Activated CD4-positive, alpha-beta T cell treated with anti-CD3 and anti-CD28 coated beads, Interleukin-2, Interleukin-6, amounts not matched to agents 100 ng/mL and 50 ng/mL, durations not matched to agents 16 hours and 8 hours (primary cell): Measurements from ENCODE around the gene ALDH7A1.

Experiments
- DNase-seq: peaks from one replicate; pipeline ENCODE4 v3.0.0-alpha.2; 2020

ALDH7A1 gene

GRCh38 chr5:126506079-126506478 is 88.9 kb downstream of the ALDH7A1 start:
- DNase-seq = no peak

DNA sequence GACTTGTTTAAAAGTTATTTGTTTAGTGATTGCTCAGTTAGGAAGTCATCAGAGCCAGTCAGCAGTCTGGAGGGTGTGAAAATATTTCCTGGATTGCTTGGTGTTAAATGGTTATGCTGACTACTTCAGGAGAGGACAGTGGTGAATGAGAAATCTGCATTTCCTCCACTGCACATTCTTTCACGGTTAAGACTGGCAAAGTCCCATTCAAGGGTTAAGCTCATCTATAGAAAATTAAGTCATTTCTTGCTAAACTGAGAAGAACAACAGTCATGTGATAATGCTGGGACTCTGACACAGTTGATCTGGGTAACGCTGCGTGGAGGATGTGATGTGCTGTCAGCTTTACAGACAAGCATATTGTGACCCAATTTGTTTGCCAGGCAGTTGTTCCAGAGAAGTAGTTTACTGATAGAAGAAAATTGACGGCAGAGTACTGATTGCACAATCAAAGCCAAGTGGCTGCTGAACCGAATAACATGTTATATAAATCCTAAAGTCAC is 91.4 kb downstream of the ALDH7A1 start:
- peak; percentile 25 for DNase-seq

DNA sequence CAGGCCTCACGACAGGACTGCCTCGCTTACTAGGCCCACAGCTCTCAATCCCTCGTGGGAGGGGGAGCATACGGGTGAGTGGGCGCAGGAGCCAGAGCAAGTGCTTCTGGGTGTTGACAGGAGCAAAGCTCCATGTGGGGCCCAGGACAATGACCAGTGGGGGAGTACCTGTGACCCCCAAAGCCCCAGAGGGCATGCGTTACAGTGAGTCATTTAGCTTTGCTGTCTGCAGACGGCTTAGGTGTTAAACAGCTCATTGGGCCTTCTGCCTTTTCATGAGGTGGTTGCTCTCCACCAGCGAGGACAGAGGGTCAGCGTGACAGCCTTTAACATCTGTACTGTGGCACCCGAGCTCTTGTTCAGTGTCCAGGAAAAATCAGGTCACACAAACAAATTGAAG is 93.6 kb downstream of the ALDH7A1 start:
- no peak for DNase-seq

- DNase-seq = peak; percentile 68
Measured at GRCh38 chr5:126499853-126500342, 95.1 kb downstream of the ALDH7A1 start.

GRCh38 chr5:126499278-126499677 is 95.7 kb downstream of the ALDH7A1 start:
- DNase-seq = no peak

DNA sequence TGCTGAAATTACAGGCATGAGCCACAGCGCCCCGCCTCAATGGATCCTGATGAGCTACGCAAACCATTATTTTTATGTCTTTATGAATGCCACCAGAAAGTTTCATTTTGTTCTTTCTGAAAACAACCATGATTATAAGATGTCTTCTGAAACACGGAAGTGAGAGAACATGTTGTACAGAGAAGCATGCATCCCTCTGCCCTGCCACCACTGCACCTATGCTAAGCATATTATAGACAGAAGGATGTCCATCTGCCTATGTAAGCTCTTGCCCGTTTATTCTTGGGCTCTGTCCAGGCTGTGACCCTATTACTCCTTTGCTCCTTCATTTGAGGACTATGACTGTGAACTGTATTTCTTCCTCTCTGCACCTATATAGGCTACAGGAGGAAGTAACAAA is 97.5 kb downstream of the ALDH7A1 start:
- DNase-seq = no peak

- no peak for DNase-seq
Measured at GRCh38 chr5:126494393-126494792, 100.6 kb downstream of the ALDH7A1 start.

DNA sequence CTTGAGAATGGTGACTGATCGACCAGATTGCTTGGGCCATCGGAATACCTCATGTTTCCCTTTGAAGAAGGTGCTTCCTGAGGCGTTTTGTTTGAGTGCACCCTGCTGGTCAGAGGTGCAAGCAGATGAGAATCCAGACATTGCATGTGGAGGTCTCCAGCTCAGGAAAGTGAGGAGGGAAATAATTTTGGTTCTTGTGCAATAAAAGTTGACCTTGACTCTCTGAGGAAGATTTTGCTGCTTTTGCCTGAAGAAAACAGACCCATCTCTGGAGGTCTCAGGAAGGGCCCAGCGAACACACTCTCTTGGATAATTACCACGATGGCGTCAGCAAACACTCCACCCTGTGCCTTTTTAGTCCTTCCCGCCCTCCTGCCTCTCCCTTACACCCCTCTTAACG is 102.1 kb downstream of the ALDH7A1 start:
- DNase-seq = no peak

- no peak for DNase-seq
Measured at GRCh38 chr5:126490167-126490940, 104.7 kb downstream of the ALDH7A1 start.

DNA sequence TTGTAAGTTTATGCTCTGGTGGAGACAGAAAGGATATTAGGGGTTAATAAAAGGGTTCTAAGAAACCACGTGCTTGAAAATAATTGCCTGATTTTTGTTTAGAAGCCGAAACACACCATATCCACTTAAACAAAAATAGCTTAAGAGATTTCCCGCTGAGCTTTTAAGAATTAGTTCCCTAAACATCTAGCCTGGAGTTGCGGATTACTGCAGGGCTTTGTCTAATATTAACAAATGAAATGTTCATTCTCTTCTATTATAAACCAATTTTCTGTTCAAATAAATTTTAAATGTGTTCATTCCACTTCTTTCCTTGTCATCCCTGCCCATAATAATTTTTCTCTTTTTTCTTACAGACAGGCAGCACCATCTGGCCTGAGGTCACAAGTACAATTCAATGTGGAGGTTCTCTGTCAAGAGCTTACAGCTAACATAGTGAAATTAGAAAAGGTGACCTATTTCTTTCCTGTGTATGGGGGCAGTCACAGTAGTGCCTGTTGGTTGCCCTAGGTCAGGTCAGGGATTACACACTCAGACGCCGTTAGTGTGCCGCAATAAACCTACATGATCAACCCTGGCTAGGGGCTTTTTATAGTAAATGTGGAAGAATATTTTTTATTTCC is 106.5 kb downstream of the ALDH7A1 start:
- no peak for DNase-seq

DNA sequence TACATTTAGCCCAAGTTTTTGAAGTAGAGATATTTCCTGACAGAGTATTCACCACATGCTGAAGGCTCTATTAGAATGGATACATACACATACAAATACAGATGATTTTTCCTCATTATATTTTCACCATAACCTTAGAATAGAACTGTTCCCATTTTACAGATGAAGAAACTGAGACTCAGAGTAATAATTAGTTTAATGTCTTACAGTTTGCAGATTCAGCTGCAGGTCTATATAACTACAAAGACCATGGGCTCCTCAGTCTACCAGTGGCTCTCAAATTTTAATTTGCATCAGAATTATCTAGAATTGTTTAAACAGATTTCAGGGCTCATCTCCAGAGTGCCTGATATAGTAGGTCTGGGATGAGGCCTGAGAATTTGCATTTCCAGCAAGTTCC is 107.4 kb downstream of the ALDH7A1 start:
- DNase-seq = no peak

DNA sequence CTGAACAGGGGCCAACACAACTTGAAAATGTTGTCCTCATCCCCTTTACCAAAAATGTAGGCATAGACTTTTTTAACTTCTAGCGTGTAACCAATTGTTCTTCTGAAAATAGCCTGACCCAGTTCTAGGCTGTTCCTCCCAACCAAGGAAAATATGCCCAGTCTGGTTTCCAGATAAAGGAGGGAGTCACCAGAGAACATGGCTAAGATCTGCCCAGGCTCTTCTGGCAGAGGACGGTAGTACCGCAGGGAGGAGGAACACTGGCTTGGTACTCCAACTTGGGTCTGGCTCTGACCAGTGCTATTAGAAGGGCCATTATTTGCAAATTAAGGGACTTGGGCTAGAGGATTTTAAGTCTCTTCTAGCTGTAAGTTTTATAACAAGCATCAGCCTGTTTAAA is 108.7 kb downstream of the ALDH7A1 start:
- DNase-seq = no peak

GRCh38 chr5:126484253-126484652 is 110.8 kb downstream of the ALDH7A1 start:
- DNase-seq = no peak

GRCh38 chr5:126483156-126483555 is 111.9 kb downstream of the ALDH7A1 start:
- no peak for DNase-seq

GRCh38 chr5:126482591-126482990 is 112.4 kb downstream of the ALDH7A1 start:
- no peak for DNase-seq

DNA sequence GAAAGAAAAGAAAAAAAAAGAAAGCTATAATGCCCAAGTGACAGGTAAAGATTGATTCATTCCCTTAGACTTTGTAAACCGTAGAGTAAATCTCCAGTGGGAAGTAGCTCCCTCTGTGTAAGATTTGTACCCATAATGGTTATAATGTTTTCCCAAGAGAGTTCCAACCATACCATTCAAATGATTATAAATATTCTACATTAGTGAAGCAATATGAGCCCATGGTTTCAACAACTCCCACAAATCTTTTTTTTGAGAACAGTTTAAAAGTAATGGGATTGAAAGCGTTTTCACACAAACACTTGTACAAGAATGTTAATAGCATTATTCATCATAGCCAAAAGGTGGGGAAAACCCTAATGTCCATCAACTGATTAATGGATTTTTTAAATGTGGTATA is 113.8 kb downstream of the ALDH7A1 start:
- DNase-seq = no peak
